GM20000 (cell line): ENCODE measurements around the gene HOXA13.
A peak's percentile ranks its signal among the peaks of the same experiment; 100 is the strongest.

ENCODE experiments used
- DNase-seq: peaks from one replicate; pipeline ENCODE4 v3.0.0; 2012; ENCODE audit warnings: low spot score
- TF ChIP-seq, protein P1 (sequence below): IDR thresholded peaks from 2 replicates; pipeline ENCODE4 v1.5.1; 2012; ENCODE audit warnings: mild to moderate bottlenecking, control low read depth; ENCODE audit errors: extremely low read depth, missing control alignments

Gene HOXA13

DNA sequence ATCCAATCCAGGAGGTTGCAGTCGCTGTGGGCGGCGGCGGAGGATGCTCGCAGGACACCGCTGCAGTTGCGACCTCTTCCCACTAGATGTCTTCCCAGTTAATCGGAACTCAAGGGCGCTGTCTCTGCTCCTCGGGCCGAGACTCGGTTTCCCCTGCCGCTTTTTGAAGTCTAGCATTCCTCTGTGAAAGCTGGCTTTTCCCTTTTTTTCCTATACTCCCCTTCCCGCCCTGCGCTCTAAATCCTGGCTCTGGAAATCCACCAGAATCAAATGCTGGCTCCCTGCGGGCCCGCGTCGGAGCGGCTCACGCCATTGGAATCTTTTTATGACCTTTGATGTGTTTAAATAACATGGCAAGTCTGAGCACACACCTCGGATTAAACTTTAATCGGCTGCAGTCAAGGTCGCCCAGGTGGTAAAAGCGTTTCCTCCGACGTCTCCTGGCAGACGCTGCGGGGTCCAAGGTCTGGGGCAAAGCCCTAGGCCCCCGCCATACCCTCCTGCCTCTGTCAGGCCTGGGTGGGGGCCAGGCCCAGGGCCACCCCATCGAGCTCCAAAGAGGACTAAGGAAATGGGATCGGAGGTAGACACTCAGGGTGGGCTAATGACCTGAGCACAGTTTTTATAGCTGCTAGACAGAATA is 10.7 kb upstream of the HOXA13 start:
- DNase-seq = peak; percentile 83
- TF ChIP-seq, protein P1, sequence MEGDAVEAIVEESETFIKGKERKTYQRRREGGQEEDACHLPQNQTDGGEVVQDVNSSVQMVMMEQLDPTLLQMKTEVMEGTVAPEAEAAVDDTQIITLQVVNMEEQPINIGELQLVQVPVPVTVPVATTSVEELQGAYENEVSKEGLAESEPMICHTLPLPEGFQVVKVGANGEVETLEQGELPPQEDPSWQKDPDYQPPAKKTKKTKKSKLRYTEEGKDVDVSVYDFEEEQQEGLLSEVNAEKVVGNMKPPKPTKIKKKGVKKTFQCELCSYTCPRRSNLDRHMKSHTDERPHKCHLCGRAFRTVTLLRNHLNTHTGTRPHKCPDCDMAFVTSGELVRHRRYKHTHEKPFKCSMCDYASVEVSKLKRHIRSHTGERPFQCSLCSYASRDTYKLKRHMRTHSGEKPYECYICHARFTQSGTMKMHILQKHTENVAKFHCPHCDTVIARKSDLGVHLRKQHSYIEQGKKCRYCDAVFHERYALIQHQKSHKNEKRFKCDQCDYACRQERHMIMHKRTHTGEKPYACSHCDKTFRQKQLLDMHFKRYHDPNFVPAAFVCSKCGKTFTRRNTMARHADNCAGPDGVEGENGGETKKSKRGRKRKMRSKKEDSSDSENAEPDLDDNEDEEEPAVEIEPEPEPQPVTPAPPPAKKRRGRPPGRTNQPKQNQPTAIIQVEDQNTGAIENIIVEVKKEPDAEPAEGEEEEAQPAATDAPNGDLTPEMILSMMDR = peak; percentile 77

DNA sequence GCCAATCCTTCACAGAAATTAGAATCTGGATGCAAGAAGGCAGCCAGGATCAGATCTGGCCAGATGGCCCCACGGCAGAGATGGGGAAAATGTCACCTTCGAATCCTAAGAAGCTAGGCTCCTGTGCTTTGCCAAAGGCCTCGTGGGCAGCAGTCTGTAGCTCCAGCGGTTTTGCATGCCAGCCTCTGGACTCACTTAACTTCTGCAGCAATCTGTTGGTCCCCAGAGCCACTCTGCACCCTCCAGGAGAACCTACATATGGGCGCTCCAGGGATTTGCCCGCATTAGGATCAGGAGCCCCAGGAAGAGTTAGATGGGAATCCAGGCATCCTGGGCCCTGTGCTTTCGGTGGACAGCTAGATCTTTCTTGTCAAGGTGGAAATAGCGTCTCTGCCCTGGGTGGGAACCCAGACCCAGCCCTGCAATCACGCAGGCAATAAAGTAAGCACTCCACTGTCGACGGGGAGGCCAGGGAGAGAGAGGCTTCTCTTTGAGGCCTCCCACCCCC is 10.1 kb upstream of the HOXA13 start:
- TF ChIP-seq, protein P1 = no peak
- no peak for DNase-seq

DNA sequence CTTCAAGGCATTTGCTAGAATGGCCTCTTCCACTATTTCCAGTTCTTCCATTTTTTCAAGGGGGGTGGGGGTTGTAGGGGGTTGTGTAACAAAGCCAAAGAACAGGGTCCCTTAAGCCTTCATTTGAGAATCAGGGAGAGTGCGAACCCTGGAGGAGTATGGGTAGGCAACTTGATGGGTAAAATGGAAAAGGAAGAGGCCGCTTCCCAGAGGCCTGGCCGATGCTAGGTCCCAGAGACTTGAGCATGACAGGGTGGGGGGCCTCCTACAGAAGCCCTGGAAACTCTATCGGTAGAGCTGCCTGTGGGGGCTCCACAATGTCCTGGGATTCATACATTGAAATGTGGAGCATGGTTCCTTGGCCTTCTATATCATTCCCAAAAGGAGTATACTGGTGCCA is 9.1 kb upstream of the HOXA13 start:
- TF ChIP-seq, protein P1 = no peak

DNA sequence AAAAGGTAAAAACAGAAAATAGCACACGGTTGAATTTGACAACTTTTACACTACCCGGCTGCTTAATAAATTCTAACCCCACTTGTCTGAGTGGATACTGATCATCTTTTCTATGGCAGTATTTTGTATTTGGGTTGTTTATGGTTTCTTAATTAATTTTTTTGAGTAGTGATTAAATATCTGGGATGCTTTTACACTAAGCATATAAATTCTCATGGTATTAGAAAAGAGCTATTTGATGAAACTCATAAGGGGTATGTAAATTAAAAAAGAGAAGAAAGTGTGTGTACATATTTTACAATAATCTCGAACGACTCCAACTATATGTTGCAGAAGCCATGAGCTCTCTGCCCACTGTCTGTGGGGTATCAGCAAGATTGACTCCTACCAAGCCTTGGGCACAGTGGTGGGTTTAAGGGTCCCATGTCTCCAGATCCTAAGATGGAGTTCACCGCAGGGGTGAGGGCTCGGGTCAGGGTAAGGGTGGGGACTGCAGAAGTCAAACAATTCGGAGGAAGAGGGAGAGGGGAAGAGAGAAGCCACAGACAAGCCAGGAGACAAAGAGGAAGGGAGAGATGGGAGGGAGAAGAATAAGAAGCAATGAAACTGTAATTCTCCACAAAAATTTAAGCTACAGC is 7.6 kb upstream of the HOXA13 start:
- TF ChIP-seq, protein P1 = no peak
- no peak for DNase-seq

More for the DNA sequence above, 9.1 kb upstream of the HOXA13 start:
- DNase-seq = no peak

DNA sequence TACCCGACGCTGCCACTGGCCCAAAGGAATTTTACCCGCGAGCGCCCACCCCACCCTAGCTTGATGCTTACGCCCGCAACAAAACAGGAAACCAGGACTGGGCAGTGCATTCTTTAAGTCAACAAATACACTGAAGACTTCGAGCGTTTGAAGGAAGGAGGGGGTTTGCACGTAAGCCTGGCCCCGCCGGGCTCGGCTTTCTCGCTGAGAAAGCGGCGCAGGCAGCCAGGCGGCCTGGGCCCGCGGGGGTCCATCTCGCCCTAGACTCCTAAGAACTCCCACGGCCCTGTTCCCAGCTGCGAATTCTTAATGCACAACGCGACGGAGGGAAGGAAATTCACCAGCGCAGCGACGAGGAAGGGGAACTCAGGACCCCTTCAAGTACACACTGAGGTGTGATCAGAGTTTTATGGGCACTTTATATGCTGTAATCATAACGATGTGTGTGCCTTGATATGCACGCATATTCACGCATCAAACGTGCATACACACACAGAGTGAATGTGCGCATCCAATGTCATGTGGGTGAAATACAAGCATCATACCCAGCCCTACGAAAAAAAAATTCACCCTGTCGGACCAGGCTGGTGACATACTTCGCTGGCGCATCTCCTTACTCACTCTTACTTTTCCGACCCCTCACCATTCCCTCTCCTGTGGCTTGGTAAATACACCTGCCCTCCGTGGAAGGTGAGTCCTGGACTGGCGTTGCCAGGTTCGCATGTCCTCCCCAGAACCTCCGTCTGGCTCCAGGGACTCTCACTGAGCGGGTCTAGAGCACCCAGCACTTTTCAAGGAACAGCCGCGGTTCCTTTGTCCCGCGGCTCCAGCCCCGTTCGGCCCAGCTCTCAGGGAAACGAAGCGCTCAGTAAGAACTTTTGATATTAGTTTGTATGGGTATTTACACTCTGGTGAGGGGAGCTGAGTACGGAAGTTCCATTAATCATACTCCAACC is 5.7 kb upstream of the HOXA13 start:
- no peak for DNase-seq
- TF ChIP-seq, protein P1 = no peak

DNA sequence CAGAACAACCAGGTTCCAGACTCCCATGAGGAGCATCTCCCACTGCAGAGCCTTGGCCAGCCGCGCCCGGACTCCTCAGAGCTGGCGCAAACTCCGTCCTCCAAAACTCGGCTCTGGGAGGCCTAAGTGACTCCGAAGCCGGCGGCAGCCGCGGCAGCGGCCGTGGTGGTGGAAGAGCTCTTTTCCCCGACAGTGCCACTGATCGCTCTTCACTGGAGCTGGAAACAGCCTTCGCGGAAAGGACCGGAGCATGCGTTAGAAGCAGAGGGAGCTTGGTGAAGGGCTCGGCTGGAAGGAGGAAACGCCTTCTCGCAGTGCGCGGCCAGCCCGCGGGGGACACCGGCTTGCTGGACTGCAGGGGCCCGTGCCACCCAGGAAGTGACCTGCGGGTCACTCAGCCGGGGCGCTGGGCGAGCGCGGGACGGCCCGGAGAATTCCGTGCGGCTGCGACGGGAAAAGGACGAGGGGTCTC is 5.0 kb upstream of the HOXA13 start:
- DNase-seq = no peak
- TF ChIP-seq, protein P1 = no peak
